Measurements from ENCODE around the gene CKS2.

CKS2 gene

DNA sequence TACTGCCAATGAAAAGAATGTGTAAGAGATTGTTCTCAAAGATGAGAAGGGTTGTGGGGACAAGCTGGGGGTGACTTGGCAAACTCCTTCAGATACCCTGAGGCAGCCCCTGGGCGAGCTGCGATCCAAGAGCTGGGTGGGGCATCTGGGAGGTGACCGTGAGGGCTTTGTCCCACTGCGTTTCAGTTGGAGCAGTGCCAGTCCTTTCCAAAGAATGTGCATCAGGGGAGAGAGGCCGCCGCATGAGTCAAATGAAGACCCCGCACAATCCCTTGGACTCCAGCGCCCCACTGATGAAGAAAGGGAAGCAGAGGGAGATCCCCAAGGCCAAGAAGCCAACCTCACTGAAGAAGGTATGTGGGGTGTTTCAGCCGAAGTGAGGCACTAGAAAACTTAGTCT, 35.7 kb downstream of the CKS2 start:
- in situ Hi-C loops (cut with MboI; ENCODE audit: low sequenced_read_pairs) = no loop called here

DNA sequence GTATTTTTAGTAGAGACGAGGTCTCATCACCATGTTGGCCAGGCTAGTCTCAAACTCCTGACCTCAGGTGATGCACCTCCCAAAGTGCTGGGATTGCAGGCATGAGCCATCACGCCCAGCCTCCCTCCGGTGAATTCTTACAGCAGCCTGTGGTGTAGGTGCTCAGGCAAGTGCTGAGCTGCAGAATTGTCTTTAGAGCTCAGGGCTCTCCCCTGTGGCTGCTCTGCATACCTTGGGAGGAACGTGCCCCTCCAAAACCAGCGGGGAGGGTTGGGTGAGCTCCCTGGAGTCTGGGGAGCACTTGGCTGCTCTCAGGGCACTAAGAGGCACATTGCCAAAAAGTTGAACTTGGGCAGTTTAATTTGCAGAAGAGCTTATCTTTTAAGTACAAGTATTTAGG, 36.7 kb downstream of the CKS2 start:
- in situ Hi-C loops (cut with MboI; ENCODE audit: low sequenced_read_pairs) = no loop called here

DNA sequence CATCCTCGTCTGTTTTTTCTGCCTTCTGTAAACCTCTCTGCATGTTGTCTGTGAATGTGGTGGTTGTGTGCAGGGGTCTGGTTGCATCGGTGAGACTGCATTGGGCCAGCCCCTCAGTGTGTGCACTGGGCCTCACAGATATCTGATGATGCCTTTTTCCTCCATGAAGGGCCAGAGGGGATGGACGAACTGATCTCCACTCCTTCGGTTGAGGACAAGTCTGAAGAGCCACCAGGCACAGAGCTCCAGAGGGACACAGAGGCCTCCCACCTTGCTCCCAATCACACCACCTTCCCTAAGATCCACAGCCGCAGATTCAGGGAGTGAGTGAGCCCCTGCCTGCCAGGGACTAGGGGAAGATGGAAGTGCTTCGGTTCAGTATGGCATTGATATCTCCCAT, 38.6 kb downstream of the CKS2 start:
- in situ Hi-C loops (cut with MboI; ENCODE audit: low sequenced_read_pairs) = no loop called here

DNA sequence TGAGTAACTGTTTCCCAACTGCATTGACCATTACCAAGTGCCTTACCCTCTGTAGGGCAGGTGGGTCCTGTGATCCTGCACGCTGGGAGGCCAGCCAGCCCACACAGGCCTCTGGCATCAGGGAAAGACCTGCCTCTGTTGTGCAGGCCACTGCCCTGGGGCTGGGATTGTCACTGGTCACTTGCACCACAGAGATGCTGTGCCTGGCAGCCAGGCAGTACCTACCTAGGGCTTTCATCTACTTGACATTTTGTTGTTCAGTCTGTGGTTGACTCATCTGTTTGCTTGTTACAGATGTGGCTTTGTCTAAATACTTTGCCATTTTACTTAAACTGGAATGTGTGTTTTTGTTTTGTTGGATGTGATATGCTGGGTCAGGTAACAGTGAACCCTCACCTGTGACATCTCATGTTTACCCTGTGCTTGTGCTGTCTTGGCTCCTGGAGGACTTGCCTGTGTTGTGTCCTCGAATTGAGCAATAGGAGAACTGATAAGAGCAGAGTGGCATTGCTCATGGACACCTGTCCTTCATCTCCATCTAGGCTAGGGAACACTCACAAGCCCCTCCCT, 40.1 kb downstream of the CKS2 start:
- in situ Hi-C loops (cut with MboI; ENCODE audit: low sequenced_read_pairs) = no loop called here

DNA sequence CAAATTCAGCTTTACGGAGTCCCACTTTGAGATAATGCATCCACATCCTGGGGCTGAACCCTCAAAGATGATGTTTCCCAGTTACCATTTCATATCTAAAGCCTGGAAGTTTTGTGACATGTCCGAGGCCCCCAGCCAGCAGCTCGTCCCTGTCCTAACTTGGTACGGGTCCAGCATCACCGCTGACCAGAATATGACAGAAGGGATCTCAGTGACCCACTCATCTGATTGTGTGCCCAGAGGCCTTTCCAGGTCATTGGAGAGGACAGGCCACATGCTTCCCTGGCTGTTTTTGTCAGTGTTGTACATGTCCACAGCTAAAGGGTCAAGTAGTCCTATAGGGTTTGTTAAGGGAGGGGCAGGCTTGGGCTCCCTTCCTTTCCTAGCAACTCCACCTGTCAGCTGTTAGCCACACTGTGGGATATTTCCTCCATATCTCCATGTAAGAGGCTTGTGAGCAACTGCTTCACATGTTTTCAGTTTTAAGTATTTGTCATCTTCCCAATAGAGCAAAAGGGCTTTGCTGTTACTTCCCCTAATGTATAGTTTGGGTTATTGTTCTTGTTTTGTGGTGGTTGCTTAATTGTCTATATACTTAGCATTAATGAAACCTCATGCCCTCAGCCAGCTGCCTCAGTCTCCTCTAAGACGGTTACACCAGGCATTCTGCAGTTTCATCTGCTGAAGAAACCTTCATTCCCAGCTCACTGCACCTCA, 40.7 kb downstream of the CKS2 start:
- in situ Hi-C loops (cut with MboI; ENCODE audit: low sequenced_read_pairs) = no loop called here

DNA sequence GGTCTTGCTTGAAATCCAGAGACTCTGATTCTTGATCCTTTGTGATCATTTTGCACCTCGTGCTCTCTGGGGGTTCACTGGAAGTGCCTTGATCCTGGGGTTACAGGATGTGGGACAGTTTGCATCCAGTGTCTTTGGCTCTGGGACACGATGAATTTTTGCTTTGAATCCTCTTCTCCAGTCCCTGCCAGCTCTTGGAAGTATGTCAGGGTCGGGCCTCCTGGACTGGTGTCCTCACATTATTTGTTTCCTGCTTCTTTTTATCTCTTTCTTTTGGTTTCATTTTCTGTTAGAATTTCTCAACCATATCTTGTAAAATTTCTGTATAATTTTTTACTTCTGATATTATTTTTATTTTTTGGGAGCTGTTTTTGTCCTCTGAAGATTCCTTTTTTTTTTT, 41.5 kb downstream of the CKS2 start:
- in situ Hi-C loops (cut with MboI; ENCODE audit: low sequenced_read_pairs) = no loop called here

DNA sequence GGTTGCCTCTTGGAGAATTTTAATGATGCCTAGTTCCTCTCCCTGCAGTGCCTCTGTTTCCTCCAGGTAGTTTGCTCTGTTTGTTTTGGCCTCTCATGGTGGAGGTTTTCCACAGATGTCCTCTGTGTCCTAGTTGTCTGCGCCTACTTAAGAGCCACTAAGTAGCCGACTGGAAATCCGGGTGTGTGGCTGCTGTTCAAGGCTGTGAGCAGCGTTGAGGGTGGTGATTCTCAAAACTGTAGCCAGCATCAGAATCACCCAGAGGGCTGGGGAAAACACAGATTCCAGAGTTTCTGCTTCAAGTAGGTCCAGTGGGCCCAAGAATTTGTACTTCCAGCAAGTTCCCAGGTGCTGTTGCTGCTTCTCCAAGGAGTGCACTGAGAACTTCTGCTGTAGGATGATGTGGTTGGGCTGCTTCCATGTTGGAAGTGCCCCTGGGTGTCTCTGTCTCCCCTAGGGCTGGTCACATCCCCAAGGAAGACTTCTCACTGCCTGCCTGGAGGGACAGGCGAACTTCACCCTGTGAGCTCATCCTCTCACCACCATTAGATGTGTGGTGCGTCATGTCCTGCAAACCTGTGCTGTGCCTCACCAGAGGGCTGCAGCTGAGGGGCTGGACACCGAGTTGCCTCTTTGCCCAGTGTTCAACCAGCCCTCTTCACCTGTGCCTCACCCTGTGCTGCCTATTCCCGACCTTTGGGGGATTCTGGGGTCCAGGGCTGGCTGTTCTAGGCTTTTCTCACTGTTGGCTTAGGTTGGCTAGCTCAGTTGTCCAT, 42.1 kb downstream of the CKS2 start:
- in situ Hi-C loops (cut with MboI; ENCODE audit: low sequenced_read_pairs) = no loop called here

DNA sequence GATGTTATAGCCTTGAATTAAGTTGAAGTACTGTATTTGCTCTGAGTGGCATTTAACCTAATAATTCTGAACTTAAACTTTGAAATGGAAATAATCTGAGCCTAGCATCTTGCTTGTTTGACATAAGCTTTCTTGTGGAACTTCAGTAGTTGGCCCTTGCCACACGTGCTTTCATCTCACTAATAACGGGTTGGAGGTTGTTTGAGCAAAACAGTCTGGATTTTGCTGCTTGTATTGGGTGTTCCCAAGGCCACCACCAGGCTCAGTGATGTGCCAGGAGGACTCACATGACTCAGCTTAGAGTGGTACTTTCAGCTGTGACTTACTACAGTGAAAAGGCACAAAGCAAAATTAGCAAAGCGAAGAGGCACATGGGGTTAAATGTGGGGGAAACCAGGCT, 43.0 kb downstream of the CKS2 start:
- in situ Hi-C loops (cut with MboI; ENCODE audit: low sequenced_read_pairs) = no loop called here

DNA sequence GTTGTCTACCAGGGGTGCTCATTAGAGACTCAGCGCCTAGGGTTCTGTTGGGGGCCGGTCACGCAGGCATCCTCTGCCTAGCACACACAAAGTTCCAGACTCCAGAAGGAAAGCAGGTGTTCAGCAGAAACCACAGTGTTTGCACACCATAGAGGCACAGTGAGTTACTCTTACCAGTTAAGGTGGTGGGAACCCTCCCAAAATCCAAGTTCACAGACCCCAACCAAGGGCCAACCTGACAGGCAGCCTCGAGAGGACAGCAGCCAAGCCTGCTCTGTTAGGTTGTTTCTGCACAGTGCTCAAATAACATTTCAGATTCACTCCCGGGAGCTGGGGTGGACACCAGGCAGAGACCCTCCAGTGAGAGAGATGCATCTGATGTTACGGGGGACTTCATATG, 43.5 kb downstream of the CKS2 start:
- in situ Hi-C loops (cut with MboI; ENCODE audit: low sequenced_read_pairs) = no loop called here

DNA sequence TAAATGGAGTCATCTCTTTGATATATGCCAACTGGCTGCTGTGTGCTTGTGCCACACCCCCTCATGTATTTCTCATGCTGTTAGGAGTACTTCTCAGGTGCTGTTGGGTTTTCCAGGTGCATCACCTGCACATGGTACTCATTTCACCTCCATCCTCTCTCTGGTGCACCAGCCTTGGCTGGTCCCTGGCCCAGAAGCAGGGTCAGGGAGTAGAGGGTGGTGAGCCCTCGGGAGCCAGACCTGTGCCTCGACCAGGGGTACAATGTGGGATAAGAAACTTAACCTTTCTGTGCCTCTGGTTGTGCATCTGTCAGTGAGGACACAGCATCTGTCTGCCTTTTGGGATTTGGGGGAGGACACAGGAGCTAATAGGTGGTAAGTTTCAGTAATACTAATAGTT, 45.8 kb downstream of the CKS2 start:
- in situ Hi-C loops (cut with MboI; ENCODE audit: low sequenced_read_pairs) = no loop called here

DNA sequence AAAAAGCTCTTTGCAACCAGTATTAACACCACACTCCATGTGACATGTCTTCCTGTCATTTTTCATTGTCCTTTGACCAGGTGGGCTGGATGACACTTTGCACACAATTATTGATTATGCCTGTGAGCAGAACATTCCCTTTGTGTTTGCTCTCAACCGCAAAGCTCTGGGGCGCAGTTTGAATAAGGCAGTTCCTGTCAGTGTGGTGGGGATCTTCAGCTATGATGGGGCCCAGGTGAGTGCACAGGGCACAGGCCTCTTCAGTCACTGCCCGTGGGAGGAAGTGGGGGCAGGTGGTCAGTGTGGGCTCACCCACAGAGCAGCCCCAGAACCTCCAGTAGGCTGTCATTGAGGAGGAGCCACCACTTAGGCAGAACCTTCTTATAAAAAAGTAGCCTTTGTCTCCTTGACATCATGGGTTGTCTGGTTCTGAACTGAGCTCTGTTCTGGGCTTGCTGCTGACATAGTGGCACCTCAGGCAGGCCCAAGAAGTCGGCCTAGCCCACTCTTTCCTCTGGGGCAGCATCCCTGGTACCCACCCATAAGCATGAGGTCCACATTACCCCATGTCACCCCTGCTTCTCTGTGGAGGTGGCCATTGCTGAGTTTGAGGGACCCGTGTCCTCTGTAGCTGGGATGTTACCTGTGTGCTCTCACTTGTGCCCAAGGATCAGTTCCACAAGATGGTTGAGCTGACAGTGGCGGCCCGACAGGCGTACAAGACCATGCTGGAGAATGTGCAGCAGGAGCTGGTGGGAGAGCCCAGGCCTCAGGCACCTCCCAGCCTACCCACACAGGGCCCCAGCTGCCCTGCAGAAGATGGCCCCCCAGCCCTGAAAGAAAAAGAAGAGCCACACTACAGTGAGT, 46.6 kb downstream of the CKS2 start:
- in situ Hi-C loops (cut with MboI; ENCODE audit: low sequenced_read_pairs) = no loop called here

DNA sequence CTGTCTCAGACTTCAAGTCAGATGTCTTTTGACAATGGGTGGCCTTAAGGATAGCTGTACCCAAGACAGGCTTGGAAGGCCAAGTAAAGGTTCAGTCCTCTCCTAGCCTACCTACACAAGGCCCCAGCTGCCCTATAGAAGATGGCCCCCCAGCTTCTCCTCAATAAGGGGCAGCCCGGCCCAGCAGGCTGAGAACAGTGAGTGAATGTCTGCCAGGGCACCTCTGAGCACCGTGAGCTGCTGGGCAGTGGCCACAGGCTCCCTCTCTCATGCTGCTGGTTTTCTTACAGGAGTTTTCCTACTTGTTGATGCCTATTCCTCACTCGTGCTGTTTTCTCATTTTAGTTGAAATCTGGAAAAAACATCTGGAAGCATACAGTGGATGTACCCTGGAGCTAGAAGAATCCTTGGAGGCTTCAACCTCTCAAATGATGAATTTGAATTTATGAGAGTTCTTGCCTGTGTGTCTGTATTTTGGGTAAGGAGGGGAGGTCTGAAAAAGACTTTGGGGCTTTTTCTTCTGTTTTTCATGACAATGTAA, 47.5 kb downstream of the CKS2 start:
- in situ Hi-C loops (cut with MboI; ENCODE audit: low sequenced_read_pairs) = no loop called here

DNA sequence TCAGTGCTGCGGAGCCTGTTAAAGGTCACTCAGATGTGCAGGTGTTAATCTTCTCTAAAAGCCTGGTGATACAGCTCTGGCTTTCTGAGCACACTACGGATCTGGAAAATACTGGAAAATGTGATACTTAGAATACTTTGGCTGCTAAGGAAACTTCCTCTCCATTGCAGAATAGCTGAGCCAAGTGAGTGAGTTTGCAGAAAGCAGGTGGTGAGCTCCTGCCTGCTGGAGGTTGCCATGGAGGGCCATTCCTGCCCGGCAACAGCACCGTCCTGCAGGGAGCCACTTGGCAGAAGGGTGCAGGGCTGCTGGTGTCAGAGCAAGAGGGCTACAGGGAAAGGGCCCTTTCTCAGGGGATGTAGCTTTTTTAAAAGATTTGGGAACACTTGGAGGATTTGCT, 48.0 kb downstream of the CKS2 start:
- in situ Hi-C loops (cut with MboI; ENCODE audit: low sequenced_read_pairs) = no loop called here

DNA sequence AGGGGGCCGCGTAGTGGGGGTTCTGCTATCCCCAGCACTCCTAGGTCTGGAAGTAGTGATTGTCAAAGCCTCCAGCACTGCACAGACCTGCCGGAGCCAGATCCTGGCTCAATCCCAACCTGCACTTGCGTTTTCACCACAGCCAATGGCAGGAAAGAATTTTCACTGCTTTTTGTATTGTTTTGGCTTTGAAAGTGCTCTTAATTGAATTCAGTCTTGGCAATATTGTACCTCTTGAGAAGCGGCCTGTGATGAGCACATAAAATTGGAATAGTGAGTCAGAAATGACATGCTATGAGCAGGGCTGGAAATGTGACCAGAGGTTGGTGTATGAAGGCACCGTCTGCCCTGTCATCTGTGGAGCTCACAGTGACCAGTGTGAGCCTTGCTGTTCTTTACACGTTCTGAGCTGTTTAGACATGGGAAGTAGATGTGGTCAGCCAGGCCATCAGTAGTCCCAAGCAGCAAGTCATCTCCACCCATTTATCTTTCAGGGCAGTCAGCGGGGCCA, 48.8 kb downstream of the CKS2 start:
- in situ Hi-C loops (cut with MboI; ENCODE audit: low sequenced_read_pairs) = no loop called here

DNA sequence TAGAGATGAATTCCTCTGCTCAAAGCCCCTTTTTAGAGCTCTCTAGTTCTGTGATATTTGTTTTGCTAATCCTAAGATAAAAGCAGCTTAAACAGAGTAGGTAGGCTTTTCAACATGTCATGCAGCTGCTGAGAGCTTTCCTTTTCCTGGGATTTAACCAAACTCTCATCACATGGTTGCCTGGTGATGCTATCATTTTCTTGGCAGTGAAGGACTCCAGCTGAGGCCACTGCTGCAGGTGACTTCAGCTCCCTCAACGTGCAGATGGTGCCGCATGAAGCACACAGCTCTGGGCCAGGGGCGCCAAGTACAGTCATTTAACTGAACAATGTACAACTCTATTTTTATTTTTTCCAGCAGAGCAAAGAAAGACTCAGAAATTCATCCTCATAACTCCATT, 49.5 kb downstream of the CKS2 start:
- in situ Hi-C loops (cut with MboI; ENCODE audit: low sequenced_read_pairs) = no loop called here

DNA sequence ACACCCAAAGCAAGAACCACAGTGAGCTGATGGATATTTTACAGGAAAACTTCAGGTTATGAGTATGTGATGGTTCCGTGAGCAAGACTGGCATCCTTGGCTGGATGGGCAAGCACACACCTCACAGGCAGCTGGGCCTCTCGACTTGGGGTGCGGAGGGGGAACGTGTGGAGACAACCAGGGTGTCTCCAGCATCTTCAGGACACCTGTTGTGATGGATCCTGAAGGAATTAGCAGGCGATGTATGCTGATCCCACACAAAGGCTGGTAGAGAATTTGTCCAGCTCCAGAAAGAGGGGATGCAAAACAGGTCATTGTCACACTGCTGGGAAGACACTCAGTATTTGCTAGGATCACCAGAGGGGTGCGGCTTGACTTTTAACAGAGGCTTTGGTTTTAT, 50.0 kb downstream of the CKS2 start:
- in situ Hi-C loops (cut with MboI; ENCODE audit: low sequenced_read_pairs) = no loop called here

DNA sequence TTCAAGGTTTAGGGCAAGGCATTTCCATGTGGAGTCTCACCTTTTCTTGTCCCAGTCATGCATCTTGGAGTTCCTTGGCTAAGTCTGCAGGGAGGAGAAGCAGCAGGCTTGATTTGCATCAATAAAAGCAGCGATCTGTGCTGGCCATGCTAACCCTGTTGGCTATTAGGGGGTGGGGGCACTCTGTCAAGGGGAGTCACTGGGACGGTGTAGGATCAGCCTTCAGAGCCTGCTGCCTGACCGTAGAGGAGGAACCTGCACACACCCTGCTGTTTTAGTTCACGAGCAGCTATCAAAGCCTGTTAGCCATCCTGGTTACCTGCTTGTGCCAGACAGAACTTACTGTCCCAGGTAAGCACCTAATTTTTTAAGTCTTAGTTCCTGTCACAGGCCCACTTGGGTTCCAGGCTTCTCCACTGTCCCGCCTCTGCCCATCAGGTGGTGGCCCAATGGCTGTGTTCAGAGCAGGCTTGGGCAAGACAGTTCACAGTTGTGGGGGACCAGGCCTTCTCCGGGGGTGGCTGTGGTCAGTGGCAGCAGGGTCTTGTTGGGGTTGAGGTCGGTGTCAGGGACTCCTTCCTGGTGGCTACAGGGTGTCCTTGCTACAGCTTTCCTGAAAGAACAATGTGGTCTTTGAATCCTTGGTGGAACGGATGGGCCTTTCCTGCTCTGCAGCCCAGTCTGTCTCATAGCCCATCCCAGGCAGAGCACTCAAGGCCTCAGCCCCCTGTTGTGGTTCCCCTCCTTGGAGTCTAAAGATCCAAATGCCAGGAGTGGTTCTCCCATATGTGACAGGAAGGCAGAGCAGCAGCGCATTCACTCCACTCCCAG, 51.0 kb downstream of the CKS2 start:
- in situ Hi-C loops (cut with MboI; ENCODE audit: low sequenced_read_pairs) = no loop called here

DNA sequence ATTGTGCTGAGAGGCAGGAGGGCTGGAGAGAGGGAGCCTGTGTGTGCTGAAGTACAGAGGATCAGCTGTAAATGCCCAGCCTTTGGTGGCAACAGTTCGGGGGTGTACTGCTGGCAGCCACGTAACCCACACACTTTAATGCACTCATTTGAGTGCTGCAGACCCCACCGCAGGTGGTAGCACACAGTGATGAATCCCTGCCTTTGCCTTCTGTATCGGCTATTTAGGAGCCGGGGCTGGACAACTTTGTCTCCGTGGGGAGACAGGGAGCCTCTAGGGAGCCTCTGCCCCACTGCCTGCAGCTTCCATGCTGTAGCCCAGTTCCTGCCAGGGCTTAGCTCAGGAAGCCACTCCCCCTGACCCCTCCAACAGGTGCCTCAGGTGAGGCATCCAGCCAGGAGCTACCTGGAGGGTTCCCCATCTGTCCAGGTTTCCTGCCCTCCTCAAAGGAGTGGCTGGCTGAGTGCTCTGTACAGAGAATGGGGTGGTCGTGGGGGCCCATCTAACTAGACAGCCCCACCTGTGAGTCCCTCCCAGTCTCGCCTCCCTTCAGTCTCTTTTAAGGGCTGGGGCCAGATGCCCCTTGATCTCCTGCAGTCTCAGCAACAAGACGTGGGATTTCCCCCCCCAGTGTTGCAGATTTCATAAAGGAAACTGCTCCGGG, 51.8 kb downstream of the CKS2 start:
- in situ Hi-C loops (cut with MboI; ENCODE audit: low sequenced_read_pairs) = no loop called here

DNA sequence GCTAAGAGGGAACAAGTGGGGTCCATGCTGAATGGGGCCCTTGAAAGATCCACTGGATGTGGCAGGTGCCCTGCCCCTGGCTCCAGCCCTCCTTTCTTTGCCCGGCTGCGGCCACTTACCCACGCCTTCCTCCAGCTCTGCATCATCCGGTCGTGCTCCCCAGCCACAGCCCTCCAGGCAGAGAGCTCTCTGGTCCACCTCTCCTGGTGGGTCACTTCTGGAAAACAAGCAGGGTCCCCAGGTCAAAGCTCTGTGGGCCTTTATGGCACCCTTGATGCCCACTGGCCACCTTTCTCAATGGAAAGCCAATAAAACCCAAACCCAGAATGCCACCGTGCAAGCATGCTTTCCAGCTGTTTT, 52.3 kb downstream of the CKS2 start:
- in situ Hi-C loops (cut with MboI; ENCODE audit: low sequenced_read_pairs) = no loop called here
